ENCODE results near the gene CFAP46. TPM values are rescaled to one million over a fixed set of nuclear protein-coding genes. Genes with fewer than 3 reads are reported as not detected.

CFAP46 gene
- total and polyA plus RNA-seq, 9 of the 15 experiments (the other 6 are each of a cell fraction or from before 2014, with no cell fraction given) = not detected

- POLR2A ChIA-PET = no interaction called here
- FAIRE-seq (no peak), ATAC-seq (no peak), DNase-seq (ENCODE audit: extremely low read depth in 1 of 4, low spot score in 3 of 4) (no peak)
- Histone ChIP-seq H3K4me1 (replicated peaks in 1 of 2; ENCODE audit: control insufficient read depth in 2 of 2, insufficient read depth in 2 of 2, low read length in 2 of 2) (peaks cover 0 to 8% of the 10 kb centered on the region in 2 experiments; a peak in 2 of 5 replicates), H3K4me3 (no peak overlapping the region), H3K9ac (ENCODE audit: insufficient read depth in 1 of 2, low read depth in 2 of 2, low read length in 2 of 2) (no peak overlapping the region), H3K27ac (ENCODE audit: extremely low read depth, low read depth, low read length) (no peak overlapping the region), H3K9me3 (replicated peaks; ENCODE audit: control insufficient read depth, insufficient read depth, low read depth, low read length) (no peaks in the 10 kb centered on the region), H3K27me3 (ENCODE audit: control insufficient read depth in 2 of 2, insufficient read depth in 2 of 2, low read length in 2 of 2) (peaks cover 11 to 60% of the 10 kb centered on the region in 2 experiments), H3K9me1 (ENCODE audit: control insufficient read depth, insufficient read depth, low read length) (no peaks in the 10 kb centered on the region), H3K36me3 (ENCODE audit: control insufficient read depth, insufficient read depth, low read length) (no peaks in the 10 kb centered on the region), H3K4me2 (ENCODE audit: insufficient read depth, low read length) (no peak overlapping the region), H3K79me2 (ENCODE audit: control insufficient read depth, insufficient read depth, low read length) (no peaks in the 10 kb centered on the region), H2AFZ (ENCODE audit: low read depth, low read length) (no peak overlapping the region), H4K20me1 (replicated peaks; ENCODE audit: control insufficient read depth, insufficient read depth, low read length) (peaks cover 5% of the 10 kb centered on the region; the same call in 1 of the 2 replicates)
- intact Hi-C loops (cut with micrococcal nuclease) (no loop called here), in situ Hi-C loops (cut with MboI) (no loop called here)
- TF ChIP-seq E2F4 (CRISPR knock-in tag; IDR thresholded peaks at IDR 0.05; ENCODE audit: low read depth) (no peak), WHSC1 (IDR thresholded peaks at IDR 0.05; ENCODE audit: low read length) (no peak), KDM4B (IDR thresholded peaks at IDR 0.05; ENCODE audit: borderline replicate concordance in 2 of 2, low read depth in 1 of 2) (no peak), KAT8 (IDR thresholded peaks at IDR 0.05; ENCODE audit: low read depth) (no peak), ERF (CRISPR knock-in tag; IDR thresholded peaks at IDR 0.05) (no peak), ZFPM2 (CRISPR knock-in tag; IDR thresholded peaks at IDR 0.05) (no peak), PTRF (tag; IDR thresholded peaks at IDR 0.05) (no peak), ELF4 (CRISPR knock-in tag; IDR thresholded peaks at IDR 0.05) (no peak), HNRNPH1 (optimal IDR thresholded peaks at IDR 0.05; ENCODE audit: low read depth, low read length) (no peak), SAFB2 (IDR thresholded peaks at IDR 0.05; ENCODE audit: borderline replicate concordance, low read depth, low read length, severe bottlenecking) (no peak), NFIX (CRISPR knock-in tag; IDR thresholded peaks at IDR 0.05; ENCODE audit: low read depth) (no peak), MED1 (CRISPR knock-in tag; IDR thresholded peaks at IDR 0.05; ENCODE audit: borderline replicate concordance) (no peak), FOXA3 (CRISPR knock-in tag; conservative IDR thresholded peaks at IDR 0.05 in 1 of 2, IDR thresholded peaks at IDR 0.05 in 1 of 2) (no peak), ZNF507 (tag; conservative IDR thresholded peaks at IDR 0.05) (no peak), IRF1 (CRISPR knock-in tag; IDR thresholded peaks at IDR 0.05; ENCODE audit: borderline replicate concordance) (no peak), SMAD1 (IDR thresholded peaks at IDR 0.05; ENCODE audit: low read depth, low read length, partially characterized antibody) (no peak), ZFP91 (CRISPR knock-in tag; IDR thresholded peaks at IDR 0.05) (no peak), RFX5 (IDR thresholded peaks at IDR 0.05; ENCODE audit: low read depth, low read length) (no peak)
- CTCF ChIA-PET (ENCODE audit: low intra/inter-chr PET ratio) = interaction anchor here (0.6 kb wide), 1 partner anchor 12 kb away, joined by 3 read pairs; no protein-coding TSS in a partner anchor
- no TSS peak for BruUV-seq (replicated peaks)
- WGBS (ENCODE audit: insufficient coverage, low coverage, missing lambda C conversion rate) = 0% methylated on average over 3 of the region's 19 CpGs
Measured at GRCh38 chr10:132849546-132850031, 92.8 kb downstream of the CFAP46 start.
